H1 (cell line): Measurements from ENCODE around the gene RBM24. TPM values are rescaled to one million over a fixed set of nuclear protein-coding genes. Genes with fewer than 3 reads are reported as not detected.

Experiments used
- CTCF ChIA-PET: fragments of 300-600 bp; sonication (Branson Sonifier 250); formaldehyde crosslinking; loops from one replicate; lab custom pipeline; 2021; ENCODE audit not compliant: partially characterized antibody; lab: Charles Lee
- POLR2A ChIA-PET: fragments of 300-600 bp; sonication (Branson Sonifier 250); formaldehyde crosslinking; loops from one replicate; lab custom pipeline; 2021; ENCODE audit warnings: inconsistent platforms; ENCODE audit not compliant: partially characterized antibody; lab: Charles Lee
- DNase-seq, 2 experiments: peaks; one replicate each; pipeline versions ENCODE4 v3.0.0 to v3.0.0-alpha.2; 2010 to 2022; ENCODE audit warnings: low spot score in 2 of 2, low read depth in 1 of 2, mixed read lengths in 1 of 2
- FAIRE-seq: peaks from 2 replicates; lab custom pipeline; 2011; peaks lifted over from hg19 to GRCh38; lab: Jason Lieb, UNC
- H2AFZ ChIP-seq: 2 replicates; pipeline ENCODE4 v1.8.1; 2012; ENCODE audit warnings: low read length, inconsistent platforms
- H2AK5ac ChIP-seq: 2 replicates; pipeline ENCODE4 v1.6.1; 2013; ENCODE audit warnings: low read depth, low read length
- H2BK120ac ChIP-seq: replicated peaks from 2 replicates; pipeline ENCODE3; 2013; ENCODE audit warnings: low read depth, low read length, inconsistent platforms
- H2BK12ac ChIP-seq: 2 replicates; pipeline ENCODE4 v1.6.1; 2013; ENCODE audit warnings: low read depth, low read length
- H2BK15ac ChIP-seq: 2 replicates; pipeline ENCODE4 v1.6.1; 2013; ENCODE audit warnings: low read length
- H2BK20ac ChIP-seq: 2 replicates; pipeline ENCODE4 v1.6.1; 2013; ENCODE audit warnings: low read length
- H2BK5ac ChIP-seq: 2 replicates; pipeline ENCODE4 v1.6.1; 2013; ENCODE audit warnings: low read depth, low read length
- H3K14ac ChIP-seq: 2 replicates; pipeline ENCODE4 v1.6.1; 2013; ENCODE audit warnings: inconsistent platforms; ENCODE audit not compliant: insufficient read length
- H3K18ac ChIP-seq: 2 replicates; pipeline ENCODE4 v1.6.1; 2013; ENCODE audit warnings: low read length; ENCODE audit errors: extremely low read depth
- H3K23ac ChIP-seq: 2 replicates; pipeline ENCODE4 v1.6.1; 2013; ENCODE audit warnings: inconsistent platforms; ENCODE audit not compliant: insufficient read length
- H3K23me2 ChIP-seq: 2 replicates; pipeline ENCODE4 v1.6.1; 2013; ENCODE audit warnings: low read depth, low read length
- H3K27ac ChIP-seq: 2 replicates; pipeline ENCODE4 v1.6.1; 2011; ENCODE audit warnings: low read depth, low read length, inconsistent platforms
- H3K27me3 ChIP-seq, 4 experiments: replicated peaks in 1 of 4; 1 replicate in 1 of 4; 2 replicates in 3 of 4; pipeline versions ENCODE4 v1.6.1 to v1.8.1; 2011 to 2013; ENCODE audit warnings: low read length in 3 of 4, mild to moderate bottlenecking in 3 of 4, inconsistent platforms in 2 of 4, mixed read lengths in 2 of 4, moderate library complexity in 1 of 4; ENCODE audit not compliant: control insufficient read depth in 3 of 4, insufficient read depth in 3 of 4; ENCODE audit errors: extremely low read depth in 1 of 4
- H3K36me3 ChIP-seq, 4 experiments: 2 replicates each; pipeline versions ENCODE4 v1.6.1 to v1.8.1; 2011 to 2013; ENCODE audit warnings: mild to moderate bottlenecking in 4 of 4, low read length in 3 of 4, moderate library complexity in 2 of 4, control low read depth in 1 of 4, inconsistent platforms in 1 of 4; ENCODE audit not compliant: insufficient read depth in 4 of 4, control insufficient read depth in 2 of 4
- H3K4ac ChIP-seq: replicated peaks from 2 replicates; pipeline ENCODE3; 2013; ENCODE audit warnings: low read length, low read depth, mixed read lengths, inconsistent platforms; ENCODE audit not compliant: insufficient read length
- H3K4me1 ChIP-seq, 4 experiments: replicated peaks in 1 of 4; 1 replicate in 1 of 4; 2 replicates in 3 of 4; pipeline versions ENCODE4 v1.6.1 to v1.8.1; 2011 to 2013; ENCODE audit warnings: low read length in 3 of 4, inconsistent platforms in 2 of 4, mixed read lengths in 1 of 4; ENCODE audit not compliant: insufficient read depth in 4 of 4, control insufficient read depth in 3 of 4
- H3K4me2 ChIP-seq, 2 experiments: 2 replicates each; pipeline versions ENCODE4 v1.6.1 to v1.8.1; 2011 to 2013; ENCODE audit warnings: low read depth in 2 of 2, low read length in 2 of 2, control low read depth in 1 of 2, inconsistent platforms in 1 of 2, mild to moderate bottlenecking in 1 of 2; ENCODE audit not compliant: insufficient read depth in 1 of 2
- H3K4me3 ChIP-seq, 4 experiments: fragments of 200-600, 300-600 bp in 1 of 4; sonication (generic), shearing (Covaris generic), sonication (Bioruptor Twin) in 1 of 4; 2 replicates each; pipeline versions ENCODE4 v1.5.1 to v1.8.1; 2011 to 2016; ENCODE audit warnings: low read length in 4 of 4, low read depth in 3 of 4, control low read depth in 2 of 4, inconsistent platforms in 2 of 4, mild to moderate bottlenecking in 2 of 4, mixed read lengths in 1 of 4, moderate library complexity in 1 of 4; ENCODE audit not compliant: insufficient read depth in 2 of 4; ENCODE audit errors: extremely low read depth in 1 of 4
- H3K56ac ChIP-seq: replicated peaks from 2 replicates; pipeline ENCODE3; 2013; ENCODE audit warnings: low read depth, mild to moderate bottlenecking, mixed read lengths, low read length, inconsistent platforms; ENCODE audit not compliant: insufficient read length
- H3K79me1 ChIP-seq: 2 replicates; pipeline ENCODE4 v1.6.1; 2013; ENCODE audit warnings: low read depth, low read length, control low read depth
- H3K79me2 ChIP-seq, 2 experiments: 2 replicates each; pipeline versions ENCODE4 v1.6.1 to v1.8.1; 2012 to 2013; ENCODE audit warnings: low read length in 2 of 2, mild to moderate bottlenecking in 2 of 2, inconsistent platforms in 1 of 2; ENCODE audit not compliant: insufficient read depth in 2 of 2, control insufficient read depth in 1 of 2
- H3K9ac ChIP-seq, 4 experiments: replicated peaks in 1 of 4; 1 replicate in 1 of 4; 2 replicates in 3 of 4; pipeline versions ENCODE4 v1.6.1 to v1.8.1; 2011 to 2013; ENCODE audit warnings: low read depth in 3 of 4, low read length in 3 of 4, control low read depth in 2 of 4, mild to moderate bottlenecking in 2 of 4, moderate library complexity in 2 of 4, inconsistent platforms in 1 of 4; ENCODE audit errors: extremely low read depth in 1 of 4
- H3K9me3 ChIP-seq, 2 experiments: 2 replicates each; pipeline versions ENCODE4 v1.6.1 to v1.8.1; 2012 to 2013; ENCODE audit warnings: mild to moderate bottlenecking in 2 of 2, moderate library complexity in 2 of 2, control low read depth in 1 of 2, inconsistent platforms in 1 of 2, low read depth in 1 of 2, low read length in 1 of 2, mixed read lengths in 1 of 2; ENCODE audit not compliant: insufficient read depth in 2 of 2
- H4K20me1 ChIP-seq, 2 experiments: replicated peaks in 1 of 2; 2 replicates each; pipeline versions ENCODE3 to v1.8.1; 2011 to 2013; ENCODE audit warnings: inconsistent platforms in 2 of 2, low read length in 2 of 2, mild to moderate bottlenecking in 1 of 2; ENCODE audit not compliant: insufficient read depth in 2 of 2, control insufficient read depth in 1 of 2
- H4K5ac ChIP-seq: 2 replicates; pipeline ENCODE4 v1.6.1; 2013; ENCODE audit warnings: low read length, low read depth, mixed read lengths, inconsistent platforms; ENCODE audit not compliant: insufficient read length
- H4K8ac ChIP-seq: 2 replicates; pipeline ENCODE4 v1.8.0; 2013; ENCODE audit warnings: mild to moderate bottlenecking, moderate library complexity, low read length, inconsistent platforms; ENCODE audit not compliant: insufficient read depth; ENCODE audit errors: extremely low read depth
- H4K91ac ChIP-seq: replicated peaks from 2 replicates; pipeline ENCODE3; 2013; ENCODE audit warnings: low read length, mixed read lengths, inconsistent platforms; ENCODE audit not compliant: insufficient read length
- ASH2L ChIP-seq: fragments of 200-600, 300-600 bp; sonication (generic); IDR thresholded peaks from one replicate; pipeline ENCODE4 v1.7.1; 2017; ENCODE audit warnings: low read length
- CREB1 ChIP-seq: IDR thresholded peaks from 2 replicates; pipeline ENCODE4 v1.6.1; 2012; ENCODE audit warnings: inconsistent platforms
- EZH2 ChIP-seq: fragments of 200-600 bp; sonication (generic); IDR thresholded peaks from 2 replicates; pipeline ENCODE4 v1.7.1; 2012; ENCODE audit warnings: low read depth, mild to moderate bottlenecking, moderate library complexity, low read length, inconsistent platforms; ENCODE audit not compliant: severe bottlenecking
- FOSL1 ChIP-seq: IDR thresholded peaks from 2 replicates; pipeline ENCODE4 v1.6.1; 2011; ENCODE audit warnings: mild to moderate bottlenecking, low read depth, low read length, moderate library complexity; ENCODE audit not compliant: insufficient read depth
- GABPA ChIP-seq: IDR thresholded peaks from 2 replicates; pipeline ENCODE4 v1.6.1; 2011; ENCODE audit warnings: mild to moderate bottlenecking, low read length, moderate library complexity, borderline replicate concordance; ENCODE audit not compliant: insufficient read depth
- MAX ChIP-seq: IDR thresholded peaks from 2 replicates; pipeline ENCODE4 v1.6.1; 2012; ENCODE audit warnings: inconsistent platforms
- TAF7 ChIP-seq: optimal IDR thresholded peaks from 2 replicates; pipeline ENCODE3; 2011; ENCODE audit warnings: low read depth, mild to moderate bottlenecking, inconsistent platforms, low read length, moderate library complexity, borderline replicate concordance
- WGBS, 2 experiments: shearing (Covaris generic) in 1 of 2; methylation state at CpG; one replicate each; pipeline versions ENCODE4 v1.1.6 to v1.1.7; 2013 to 2015; ENCODE audit warnings: low lambda C conversion rate in 2 of 2, mixed read lengths in 2 of 2, inconsistent platforms in 1 of 2, low coverage in 1 of 2, missing lambda C conversion rate in 1 of 2; ENCODE audit not compliant: insufficient replicate concordance in 2 of 2, insufficient coverage in 1 of 2, insufficient read length in 1 of 2; ENCODE audit errors: extremely low coverage in 1 of 2, missing lambda C conversion rate in 1 of 2; 5-methylcytosine and 5-hydroxymethylcytosine counted together
- polyA plus RNA-seq, 7 experiments: library from polyadenylated mRNA; depleted of rRNA in 3 of 7; stranded (reverse) in 5 of 7; unstranded in 2 of 7; fragments of >200 nt in 5 of 7; fragments of 200-250 nt in 2 of 7; gene quantifications; 1 replicate in 5 of 7; 2 replicates in 1 of 7; 4 replicates in 1 of 7; pipeline versions ENCODE4 v1.2.1 to v1.2.3, GENCODE V29; 2011 to 2013; ENCODE audit warnings: missing spikeins in 2 of 7, mixed read lengths in 2 of 7
- total RNA-seq: library from RNA; stranded (reverse); fragmentation: NEBNext Ultra II Directional; extraction: Animal tissue kit (Norgen Biotek cat#: 25700); gene quantifications from 2 replicates; pipeline ENCODE4 v1.2.1, GENCODE V29; 2021

RBM24 gene
- total and polyA plus RNA-seq, 2 of the 8 experiments (the other 6 are each of a cell fraction or from before 2014, with no cell fraction given): 0.52 to 2.6 TPM

DNA sequence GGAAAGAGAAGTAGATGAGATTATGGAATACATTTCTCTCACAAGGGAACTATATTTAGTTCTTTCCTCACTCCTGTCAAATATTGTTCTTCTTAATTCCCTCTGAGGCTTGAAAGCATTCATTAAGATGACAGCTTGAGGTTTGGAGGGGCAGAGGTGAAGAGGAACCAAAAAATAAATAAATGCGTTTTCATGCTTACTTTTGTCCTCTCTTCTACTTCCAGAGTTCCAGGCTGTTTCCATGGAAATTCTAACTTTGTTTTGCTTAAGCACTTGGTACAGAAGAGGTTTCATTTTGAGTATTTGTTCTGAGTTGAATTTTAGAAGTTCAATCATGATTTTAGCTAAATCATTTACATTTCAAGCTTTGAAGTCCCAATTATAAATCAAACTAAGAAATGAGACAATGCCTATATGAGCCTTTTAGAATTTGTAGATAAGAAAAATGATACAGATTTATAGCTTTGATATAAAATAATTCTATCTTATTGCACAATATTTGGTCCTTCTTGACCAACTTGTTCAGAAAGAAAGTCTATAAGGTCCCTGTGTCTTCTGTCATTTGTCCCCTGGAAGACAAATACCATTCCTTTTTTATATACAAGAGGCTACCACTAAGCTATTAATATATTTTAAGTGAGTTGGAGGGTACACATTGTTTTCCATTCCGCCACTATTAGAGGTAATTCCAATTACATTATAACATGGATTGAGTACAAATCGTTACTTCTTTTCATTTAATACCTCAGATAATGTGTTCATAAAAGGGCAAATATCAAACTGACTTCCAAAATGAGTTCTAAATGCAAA is 16.3 kb downstream of the RBM24 start:
- H2BK20ac ChIP-seq: no peak overlapping the region
- H3K79me2 ChIP-seq: no peaks in the 10 kb centered on the region
- H2AFZ ChIP-seq: no peak overlapping the region
- H3K56ac ChIP-seq: no peak overlapping the region
- H3K27ac ChIP-seq: no peak overlapping the region
- no peak for DNase-seq
- no peaks in the 10 kb centered on the region for H3K23me2 ChIP-seq
- no peaks in the 10 kb centered on the region for H3K79me1 ChIP-seq
- no peak overlapping the region for H3K14ac ChIP-seq
- H3K9ac ChIP-seq: no peak overlapping the region
- no peak overlapping the region for H4K5ac ChIP-seq
- H3K18ac ChIP-seq: no peak overlapping the region
- no peak overlapping the region for H3K4me3 ChIP-seq
- no peaks in the 10 kb centered on the region for H3K27me3 ChIP-seq
- no peak for TF ChIP-seq ASH2L
- TF ChIP-seq MAX: no peak
- TF ChIP-seq EZH2: no peak
- TF ChIP-seq FOSL1: no peak
- no peak for TF ChIP-seq GABPA
- TF ChIP-seq TAF7: no peak
- TF ChIP-seq CREB1: no peak
- H2BK15ac ChIP-seq: no peak overlapping the region
- H4K20me1 ChIP-seq: no peaks in the 10 kb centered on the region
- no peak overlapping the region for H3K4ac ChIP-seq
- POLR2A ChIA-PET: no interaction called here
- no peak overlapping the region for H2AK5ac ChIP-seq
- no peaks in the 10 kb centered on the region for H3K36me3 ChIP-seq
- 87% methylated on average over 3 of the region's 3 CpGs; no CpG with 5 or more reads in 1 of the 2 experiments for WGBS, 2 experiments
- H2BK5ac ChIP-seq: no peak overlapping the region
- H4K91ac ChIP-seq: no peak overlapping the region
- no peaks in the 10 kb centered on the region for H3K4me1 ChIP-seq
- no peak overlapping the region for H2BK120ac ChIP-seq
- H2BK12ac ChIP-seq: no peak overlapping the region
- no peak overlapping the region for H3K4me2 ChIP-seq
- CTCF ChIA-PET: interaction anchor here (1.6 kb wide), 1 partner anchor 109 kb away, joined by 3 read pairs; no protein-coding TSS in a partner anchor
- H4K8ac ChIP-seq: no peak overlapping the region
- no peak for FAIRE-seq
- no peak overlapping the region for H3K23ac ChIP-seq
- no peaks in the 10 kb centered on the region for H3K9me3 ChIP-seq
